HepG2 (cell line): ENCODE data around the gene SURF2.

ENCODE experiments used
- CTCF ChIP-seq: sonication (generic); formaldehyde crosslinking; IDR thresholded peaks from 2 replicates; pipeline ENCODE4 v1.5.0; 2020; ENCODE audit warnings: mild to moderate bottlenecking, missing genetic modification reagents, moderate library complexity
- KLF16 ChIP-seq, 2 experiments: sonication (generic) in 1 of 2; formaldehyde crosslinking in 1 of 2; IDR thresholded peaks; 2 replicates each; pipeline versions ENCODE4 v1.6.1 to v1.8.0; 2016 to 2023; ENCODE audit warnings: missing genetic modification reagents in 2 of 2, missing compliant biosample characterization in 1 of 2
- MYC ChIP-seq: sonication (generic); formaldehyde crosslinking; IDR thresholded peaks from 2 replicates; pipeline ENCODE4 v1.9.0; 2021; ENCODE audit warnings: missing genetic modification reagents, borderline replicate concordance
- NFE2 ChIP-seq: sonication (generic); formaldehyde crosslinking; IDR thresholded peaks from 2 replicates; pipeline ENCODE4 v1.4.0; 2020; ENCODE audit warnings: missing genetic modification reagents
- RAD21 ChIP-seq: fragments of 450-650 bp; formaldehyde crosslinking; IDR thresholded peaks from 2 replicates; pipeline ENCODE4 v1.5.0; 2020; ENCODE audit warnings: mild to moderate bottlenecking
- ZNF383 ChIP-seq: sonication (generic); formaldehyde crosslinking; IDR thresholded peaks from 2 replicates; pipeline ENCODE4 v1.4.0; 2020; ENCODE audit warnings: missing genetic modification reagents, mild to moderate bottlenecking, borderline replicate concordance
- ZNF543 ChIP-seq: sonication (generic); formaldehyde crosslinking; IDR thresholded peaks from 2 replicates; pipeline ENCODE4 v1.4.0; 2020; ENCODE audit warnings: mild to moderate bottlenecking, missing genetic modification reagents
- ZNF878 ChIP-seq: sonication (generic); formaldehyde crosslinking; IDR thresholded peaks from 2 replicates; pipeline ENCODE4 v1.8.1; 2023; ENCODE audit warnings: mild to moderate bottlenecking, missing genetic modification reagents, moderate library complexity
- ZNF883 ChIP-seq: sonication (generic); formaldehyde crosslinking; IDR thresholded peaks from 2 replicates; pipeline ENCODE4 v1.5.1; 2020; ENCODE audit warnings: mild to moderate bottlenecking, missing genetic modification reagents; ENCODE audit errors: not compliant biosample characterization
- TF ChIP-seq, protein P1 (sequence below): sonication (generic); formaldehyde crosslinking; IDR thresholded peaks from one replicate; pipeline ENCODE4 v1.5.1; 2020; ENCODE audit warnings: mild to moderate bottlenecking, missing genetic modification reagents; ENCODE audit errors: not compliant biosample characterization
- TF ChIP-seq, protein P2 (sequence below): sonication (generic); formaldehyde crosslinking; IDR thresholded peaks from 2 replicates; pipeline ENCODE4 v1.4.0; 2020; ENCODE audit warnings: missing genetic modification reagents

- TF ChIP-seq, protein P1, sequence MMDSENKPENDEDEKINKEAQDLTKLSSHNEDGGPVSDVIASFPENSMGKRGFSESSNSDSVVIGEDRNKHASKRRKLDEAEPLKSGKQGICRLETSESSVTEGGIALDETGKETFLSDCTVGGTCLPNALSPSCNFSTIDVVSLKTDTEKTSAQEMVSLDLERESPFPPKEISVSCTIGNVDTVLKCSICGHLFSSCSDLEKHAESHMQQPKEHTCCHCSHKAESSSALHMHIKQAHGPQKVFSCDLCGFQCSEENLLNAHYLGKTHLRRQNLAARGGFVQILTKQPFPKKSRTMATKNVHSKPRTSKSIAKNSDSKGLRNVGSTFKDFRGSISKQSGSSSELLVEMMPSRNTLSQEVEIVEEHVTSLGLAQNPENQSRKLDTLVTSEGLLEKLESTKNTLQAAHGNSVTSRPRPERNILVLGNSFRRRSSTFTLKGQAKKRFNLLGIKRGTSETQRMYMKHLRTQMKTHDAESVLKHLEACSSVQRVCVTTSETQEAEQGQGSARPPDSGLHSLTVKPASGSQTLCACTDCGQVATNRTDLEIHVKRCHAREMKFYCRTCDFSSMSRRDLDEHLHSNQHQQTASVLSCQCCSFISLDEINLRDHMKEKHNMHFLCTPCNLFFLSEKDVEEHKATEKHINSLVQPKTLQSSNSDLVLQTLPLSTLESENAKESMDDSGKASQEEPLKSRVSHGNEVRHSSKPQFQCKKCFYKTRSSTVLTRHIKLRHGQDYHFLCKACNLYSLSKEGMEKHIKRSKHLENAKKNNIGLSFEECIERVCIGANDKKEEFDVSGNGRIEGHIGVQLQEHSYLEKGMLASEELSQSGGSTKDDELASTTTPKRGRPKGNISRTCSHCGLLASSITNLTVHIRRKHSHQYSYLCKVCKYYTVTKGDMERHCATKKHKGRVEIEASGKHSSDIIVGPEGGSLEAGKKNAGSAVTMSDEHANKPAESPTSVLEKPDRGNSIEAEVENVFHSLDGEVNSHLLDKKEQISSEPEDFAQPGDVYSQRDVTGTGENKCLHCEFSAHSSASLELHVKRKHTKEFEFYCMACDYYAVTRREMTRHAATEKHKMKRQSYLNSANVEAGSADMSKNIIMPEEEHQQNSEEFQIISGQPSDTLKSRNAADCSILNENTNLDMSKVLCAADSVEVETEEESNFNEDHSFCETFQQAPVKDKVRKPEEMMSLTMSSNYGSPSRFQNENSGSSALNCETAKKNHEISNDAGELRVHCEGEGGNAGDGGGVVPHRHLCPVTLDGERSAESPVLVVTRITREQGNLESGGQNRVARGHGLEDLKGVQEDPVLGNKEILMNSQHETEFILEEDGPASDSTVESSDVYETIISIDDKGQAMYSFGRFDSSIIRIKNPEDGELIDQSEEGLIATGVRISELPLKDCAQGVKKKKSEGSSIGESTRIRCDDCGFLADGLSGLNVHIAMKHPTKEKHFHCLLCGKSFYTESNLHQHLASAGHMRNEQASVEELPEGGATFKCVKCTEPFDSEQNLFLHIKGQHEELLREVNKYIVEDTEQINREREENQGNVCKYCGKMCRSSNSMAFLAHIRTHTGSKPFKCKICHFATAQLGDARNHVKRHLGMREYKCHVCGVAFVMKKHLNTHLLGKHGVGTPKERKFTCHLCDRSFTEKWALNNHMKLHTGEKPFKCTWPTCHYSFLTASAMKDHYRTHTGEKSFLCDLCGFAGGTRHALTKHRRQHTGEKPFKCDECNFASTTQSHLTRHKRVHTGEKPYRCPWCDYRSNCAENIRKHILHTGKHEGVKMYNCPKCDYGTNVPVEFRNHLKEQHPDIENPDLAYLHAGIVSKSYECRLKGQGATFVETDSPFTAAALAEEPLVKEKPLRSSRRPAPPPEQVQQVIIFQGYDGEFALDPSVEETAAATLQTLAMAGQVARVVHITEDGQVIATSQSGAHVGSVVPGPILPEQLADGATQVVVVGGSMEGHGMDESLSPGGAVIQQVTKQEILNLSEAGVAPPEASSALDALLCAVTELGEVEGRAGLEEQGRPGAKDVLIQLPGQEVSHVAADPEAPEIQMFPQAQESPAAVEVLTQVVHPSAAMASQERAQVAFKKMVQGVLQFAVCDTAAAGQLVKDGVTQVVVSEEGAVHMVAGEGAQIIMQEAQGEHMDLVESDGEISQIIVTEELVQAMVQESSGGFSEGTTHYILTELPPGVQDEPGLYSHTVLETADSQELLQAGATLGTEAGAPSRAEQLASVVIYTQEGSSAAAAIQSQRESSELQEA (CRISPR knock-in tag): no peak
- no peak for TF ChIP-seq ZNF878
- no peak for TF ChIP-seq MYC
- no peak for TF ChIP-seq KLF16 (CRISPR knock-in tag; IDR thresholded peaks at IDR 0.05)
- no peak for TF ChIP-seq ZNF383 (CRISPR knock-in tag)
- TF ChIP-seq RAD21: no peak
- no peak for TF ChIP-seq CTCF
- TF ChIP-seq, protein P2, sequence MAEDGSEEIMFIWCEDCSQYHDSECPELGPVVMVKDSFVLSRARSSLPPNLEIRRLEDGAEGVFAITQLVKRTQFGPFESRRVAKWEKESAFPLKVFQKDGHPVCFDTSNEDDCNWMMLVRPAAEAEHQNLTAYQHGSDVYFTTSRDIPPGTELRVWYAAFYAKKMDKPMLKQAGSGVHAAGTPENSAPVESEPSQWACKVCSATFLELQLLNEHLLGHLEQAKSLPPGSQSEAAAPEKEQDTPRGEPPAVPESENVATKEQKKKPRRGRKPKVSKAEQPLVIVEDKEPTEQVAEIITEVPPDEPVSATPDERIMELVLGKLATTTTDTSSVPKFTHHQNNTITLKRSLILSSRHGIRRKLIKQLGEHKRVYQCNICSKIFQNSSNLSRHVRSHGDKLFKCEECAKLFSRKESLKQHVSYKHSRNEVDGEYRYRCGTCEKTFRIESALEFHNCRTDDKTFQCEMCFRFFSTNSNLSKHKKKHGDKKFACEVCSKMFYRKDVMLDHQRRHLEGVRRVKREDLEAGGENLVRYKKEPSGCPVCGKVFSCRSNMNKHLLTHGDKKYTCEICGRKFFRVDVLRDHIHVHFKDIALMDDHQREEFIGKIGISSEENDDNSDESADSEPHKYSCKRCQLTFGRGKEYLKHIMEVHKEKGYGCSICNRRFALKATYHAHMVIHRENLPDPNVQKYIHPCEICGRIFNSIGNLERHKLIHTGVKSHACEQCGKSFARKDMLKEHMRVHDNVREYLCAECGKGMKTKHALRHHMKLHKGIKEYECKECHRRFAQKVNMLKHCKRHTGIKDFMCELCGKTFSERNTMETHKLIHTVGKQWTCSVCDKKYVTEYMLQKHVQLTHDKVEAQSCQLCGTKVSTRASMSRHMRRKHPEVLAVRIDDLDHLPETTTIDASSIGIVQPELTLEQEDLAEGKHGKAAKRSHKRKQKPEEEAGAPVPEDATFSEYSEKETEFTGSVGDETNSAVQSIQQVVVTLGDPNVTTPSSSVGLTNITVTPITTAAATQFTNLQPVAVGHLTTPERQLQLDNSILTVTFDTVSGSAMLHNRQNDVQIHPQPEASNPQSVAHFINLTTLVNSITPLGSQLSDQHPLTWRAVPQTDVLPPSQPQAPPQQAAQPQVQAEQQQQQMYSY (CRISPR knock-in tag): no peak
- no peak for TF ChIP-seq ZNF883
- TF ChIP-seq ZNF543 (CRISPR knock-in tag): no peak
- TF ChIP-seq NFE2: no peak
Measured at GRCh38 chr9:133385452-133385851, 29.1 kb downstream of the SURF2 start.
